Neutrophil (primary cell): ENCODE measurements around the gene CCDC178.

Experiments used
- H3K27ac ChIP-seq: fragments of 200-600 bp; sonication (generic); 2 replicates; pipeline ENCODE4 v1.5.1; 2016; ENCODE audit warnings: mild to moderate bottlenecking, moderate library complexity
- H3K27me3 ChIP-seq: fragments of 200-600 bp; sonication (generic); 2 replicates; pipeline ENCODE4 v1.6.0; 2016; ENCODE audit warnings: mild to moderate bottlenecking
- H3K36me3 ChIP-seq: fragments of 200-600 bp; sonication (generic); 2 replicates; pipeline ENCODE4 v1.5.1; 2017
- H3K4me1 ChIP-seq, 2 experiments: fragments of 200-600 bp in 1 of 2; sonication (generic) in 1 of 2; 1 replicate in 1 of 2; 2 replicates in 1 of 2; pipeline versions ENCODE4 v1.5.1 to v1.6.1; 2013 to 2016; ENCODE audit warnings: low read depth in 1 of 2, low read length in 1 of 2, mild to moderate bottlenecking in 1 of 2, moderate library complexity in 1 of 2; ENCODE audit not compliant: control insufficient read depth in 1 of 2, insufficient read depth in 1 of 2
- H3K4me3 ChIP-seq, 2 experiments: fragments of 200-600 bp in 1 of 2; sonication (generic) in 1 of 2; 1 replicate in 1 of 2; 2 replicates in 1 of 2; pipeline ENCODE4 v1.5.1; 2013 to 2016; ENCODE audit warnings: low read depth in 1 of 2, low read length in 1 of 2, mild to moderate bottlenecking in 1 of 2, moderate library complexity in 1 of 2
- H3K9me3 ChIP-seq: fragments of 200-600 bp; sonication (generic); 2 replicates; pipeline ENCODE4 v1.5.1; 2016
- TF ChIP-seq, protein P1 (sequence below): fragments of 200-600 bp; sonication (generic); IDR thresholded peaks from 2 replicates; pipeline ENCODE4 v1.5.1; 2016; ENCODE audit warnings: antibody characterized with exemption

The CCDC178 gene

DNA sequence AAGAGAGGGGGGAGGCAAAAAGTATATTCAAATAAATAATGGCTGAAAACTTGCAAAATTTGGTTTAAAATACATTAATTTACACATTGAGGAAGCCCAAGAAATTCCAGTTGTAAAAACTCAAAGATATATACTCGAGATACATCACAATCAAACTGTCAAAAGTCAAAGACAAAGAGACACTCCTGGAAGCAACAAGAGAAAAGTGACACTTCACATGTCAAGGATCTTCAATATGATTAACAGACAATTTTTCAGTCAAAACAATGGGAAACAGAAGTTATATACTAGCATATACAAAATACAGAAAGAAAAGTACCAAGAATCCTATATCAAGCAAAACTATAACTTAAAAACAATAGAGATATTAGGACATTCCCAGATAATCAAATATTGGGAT, 170.2 kb downstream of the CCDC178 start:
- Histone ChIP-seq H3K9me3 (no peaks in the 10 kb centered on the region), H3K4me3 (no peak overlapping the region), H3K4me1 (no peaks in the 10 kb centered on the region), H3K36me3 (no peaks in the 10 kb centered on the region), H3K27ac (no peak overlapping the region), H3K27me3 (no peaks in the 10 kb centered on the region)
- TF ChIP-seq, protein P1, sequence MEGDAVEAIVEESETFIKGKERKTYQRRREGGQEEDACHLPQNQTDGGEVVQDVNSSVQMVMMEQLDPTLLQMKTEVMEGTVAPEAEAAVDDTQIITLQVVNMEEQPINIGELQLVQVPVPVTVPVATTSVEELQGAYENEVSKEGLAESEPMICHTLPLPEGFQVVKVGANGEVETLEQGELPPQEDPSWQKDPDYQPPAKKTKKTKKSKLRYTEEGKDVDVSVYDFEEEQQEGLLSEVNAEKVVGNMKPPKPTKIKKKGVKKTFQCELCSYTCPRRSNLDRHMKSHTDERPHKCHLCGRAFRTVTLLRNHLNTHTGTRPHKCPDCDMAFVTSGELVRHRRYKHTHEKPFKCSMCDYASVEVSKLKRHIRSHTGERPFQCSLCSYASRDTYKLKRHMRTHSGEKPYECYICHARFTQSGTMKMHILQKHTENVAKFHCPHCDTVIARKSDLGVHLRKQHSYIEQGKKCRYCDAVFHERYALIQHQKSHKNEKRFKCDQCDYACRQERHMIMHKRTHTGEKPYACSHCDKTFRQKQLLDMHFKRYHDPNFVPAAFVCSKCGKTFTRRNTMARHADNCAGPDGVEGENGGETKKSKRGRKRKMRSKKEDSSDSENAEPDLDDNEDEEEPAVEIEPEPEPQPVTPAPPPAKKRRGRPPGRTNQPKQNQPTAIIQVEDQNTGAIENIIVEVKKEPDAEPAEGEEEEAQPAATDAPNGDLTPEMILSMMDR, result no peak

DNA sequence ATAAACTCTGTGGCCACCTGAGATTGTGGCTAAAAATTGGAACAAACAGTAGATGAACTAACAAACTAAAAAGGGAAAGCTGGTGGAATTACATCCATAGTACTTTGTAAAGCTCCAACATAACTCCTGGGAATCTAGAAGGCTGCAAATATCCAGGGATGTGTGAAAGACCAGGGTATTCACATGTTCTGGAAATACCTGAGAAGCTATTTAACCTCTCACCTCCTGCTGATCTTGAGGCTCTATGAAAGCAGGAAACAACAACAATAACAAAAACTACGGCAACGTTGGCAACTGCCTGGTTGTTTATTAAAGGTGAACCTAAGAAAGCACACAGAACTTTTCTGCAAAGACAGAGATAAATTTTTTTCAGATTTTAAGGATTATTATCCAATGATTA, 171.3 kb downstream of the CCDC178 start:
- TF ChIP-seq, protein P1, result no peak
- H3K4me3 ChIP-seq, result no peak overlapping the region
- H3K4me1 ChIP-seq, result no peaks in the 10 kb centered on the region
- no peaks in the 10 kb centered on the region for H3K36me3 ChIP-seq
- H3K27me3 ChIP-seq, result no peaks in the 10 kb centered on the region
- H3K27ac ChIP-seq, result no peak overlapping the region
- no peaks in the 10 kb centered on the region for H3K9me3 ChIP-seq

DNA sequence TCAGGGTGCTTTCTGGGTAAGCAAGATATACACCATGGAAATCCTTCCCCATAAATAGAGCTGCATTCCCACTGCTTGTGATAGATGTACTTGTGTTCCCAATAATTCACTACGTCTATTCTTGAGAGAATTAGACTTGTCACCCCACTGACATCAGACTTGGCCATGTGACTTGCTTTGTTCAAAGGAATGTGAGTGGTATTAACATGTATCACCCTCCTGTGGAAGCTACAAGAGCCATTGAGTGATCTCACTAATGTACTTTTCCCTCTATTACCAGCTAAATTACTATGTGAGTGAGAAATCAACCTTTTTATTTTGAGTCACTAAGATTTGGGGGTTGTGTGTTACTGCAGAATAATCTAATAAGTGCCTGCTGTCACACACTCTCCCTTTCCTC, 176.0 kb downstream of the CCDC178 start:
- Histone ChIP-seq H3K36me3 (no peaks in the 10 kb centered on the region), H3K27me3 (no peaks in the 10 kb centered on the region), H3K27ac (no peak overlapping the region), H3K9me3 (no peaks in the 10 kb centered on the region), H3K4me1 (no peaks in the 10 kb centered on the region), H3K4me3 (no peak overlapping the region)
- TF ChIP-seq, protein P1, result no peak

DNA sequence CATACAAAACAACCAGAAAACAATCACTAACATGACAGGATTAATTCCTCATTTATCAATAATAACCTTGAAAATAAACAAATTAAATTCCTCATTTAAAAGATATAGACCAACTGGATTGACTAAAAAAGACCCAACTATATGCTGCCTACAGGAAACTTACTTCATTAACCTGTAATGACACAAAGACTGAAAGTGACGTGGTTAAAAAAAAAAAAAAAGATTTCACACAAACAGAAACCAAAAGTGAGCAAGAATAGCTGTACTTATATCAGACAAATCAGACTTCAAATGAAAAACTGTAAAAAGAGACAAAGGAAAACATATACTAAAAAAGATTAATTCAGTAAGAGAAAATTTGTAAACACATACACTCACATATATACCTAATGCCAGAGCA, 201.2 kb downstream of the CCDC178 start:
- Histone ChIP-seq H3K36me3 (no peaks in the 10 kb centered on the region), H3K27me3 (no peaks in the 10 kb centered on the region), H3K27ac (no peak overlapping the region), H3K4me3 (no peak overlapping the region), H3K4me1 (no peaks in the 10 kb centered on the region), H3K9me3 (no peaks in the 10 kb centered on the region)
- TF ChIP-seq, protein P1, result no peak

DNA sequence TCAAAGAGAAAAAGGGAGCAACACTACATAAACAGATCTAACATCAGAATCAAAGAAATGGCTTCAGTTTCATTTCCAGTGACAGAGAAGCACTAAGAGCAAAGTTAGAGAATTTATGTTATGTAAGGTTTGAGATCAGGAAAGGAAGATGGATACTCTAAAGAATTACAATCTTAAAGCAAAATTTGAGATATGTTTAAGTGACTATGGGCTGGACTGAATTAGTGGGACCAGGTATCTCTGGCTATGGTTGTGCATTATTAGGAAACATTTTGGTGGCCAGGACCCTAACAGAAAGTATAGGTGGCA, 208.2 kb downstream of the CCDC178 start:
- H3K4me1 ChIP-seq, result no peaks in the 10 kb centered on the region
- TF ChIP-seq, protein P1, result no peak
- no peak overlapping the region for H3K27ac ChIP-seq
- no peaks in the 10 kb centered on the region for H3K36me3 ChIP-seq
- no peak overlapping the region for H3K4me3 ChIP-seq
- no peaks in the 10 kb centered on the region for H3K9me3 ChIP-seq
- H3K27me3 ChIP-seq, result no peaks in the 10 kb centered on the region
